Mucosa of rectum (tissue), 2 donors: ENCODE measurements around the gene STH.

Source experiments
- H3K27ac ChIP-seq, 2 donors: one replicate each; pipeline ENCODE4 v1.7.0; 2013; ENCODE audit warnings: inconsistent platforms in 2 of 2, low read depth in 2 of 2, low read length in 2 of 2
- H3K27me3 ChIP-seq, 2 donors: one replicate each; pipeline ENCODE4 v1.7.0; 2013; ENCODE audit warnings: low read length in 2 of 2; ENCODE audit not compliant: control insufficient read depth in 2 of 2, insufficient read depth in 2 of 2
- H3K36me3 ChIP-seq, 2 donors: one replicate each; pipeline ENCODE4 v1.7.0; 2013; ENCODE audit warnings: low read length in 2 of 2; ENCODE audit not compliant: control insufficient read depth in 2 of 2, insufficient read depth in 2 of 2
- H3K4me1 ChIP-seq, 2 donors: one replicate each; pipeline ENCODE4 v1.7.0; 2013; ENCODE audit warnings: low read length in 2 of 2, mild to moderate bottlenecking in 1 of 2; ENCODE audit not compliant: control insufficient read depth in 2 of 2, insufficient read depth in 2 of 2
- H3K4me3 ChIP-seq, 2 donors: one replicate each; pipeline ENCODE4 v1.7.0; 2013; ENCODE audit warnings: low read length in 2 of 2
- H3K9ac ChIP-seq, 2 donors: one replicate each; pipeline ENCODE4 v1.7.0; 2013; ENCODE audit warnings: low read length in 2 of 2, low read depth in 1 of 2, mild to moderate bottlenecking in 1 of 2
- H3K9me3 ChIP-seq, 2 donors: one replicate each; pipeline ENCODE4 v1.7.0; 2013; ENCODE audit warnings: low read length in 2 of 2; ENCODE audit not compliant: control insufficient read depth in 2 of 2
- donor health status: healthy.
- donor health status: Normal muscosa, but diverticular disease.

Gene STH

GRCh38 chr17:46039592-46040186 lies 40.6 kb downstream of the STH start:
- H3K36me3 ChIP-seq: peaks cover 56 to 65% of the 10 kb centered on the region in 2 donors

GRCh38 chr17:46042246-46042645 lies 43.2 kb downstream of the STH start:
- H3K27ac ChIP-seq: no peak overlapping the region
- no peaks in the 10 kb centered on the region for H3K9me3 ChIP-seq
- H3K27me3 ChIP-seq: no peaks in the 10 kb centered on the region
- peaks cover 40 to 56% of the 10 kb centered on the region in 2 donors for H3K36me3 ChIP-seq
- H3K9ac ChIP-seq: no peak overlapping the region
- H3K4me3 ChIP-seq: no peak overlapping the region
- H3K4me1 ChIP-seq: peaks cover 16 to 25% of the 10 kb centered on the region in 2 donors

More at GRCh38 chr17:46039592-46040186, 40.6 kb downstream of the STH start:
- no peak overlapping the region for H3K9ac ChIP-seq
- no peaks in the 10 kb centered on the region for H3K27me3 ChIP-seq
- peaks cover 16 to 25% of the 10 kb centered on the region in 2 donors for H3K4me1 ChIP-seq
- H3K4me3 ChIP-seq: no peak overlapping the region
- no peaks in the 10 kb centered on the region for H3K9me3 ChIP-seq
- H3K27ac ChIP-seq: no peak overlapping the region

- H3K4me3 ChIP-seq: no peak overlapping the region
- no peaks in the 10 kb centered on the region for H3K27me3 ChIP-seq
- no peak overlapping the region for H3K9ac ChIP-seq
- H3K4me1 ChIP-seq: peaks cover 16 to 25% of the 10 kb centered on the region in 2 donors
- H3K9me3 ChIP-seq: no peaks in the 10 kb centered on the region
- peak overlapping the region; percentile 18 to 66 for H3K27ac ChIP-seq
- H3K36me3 ChIP-seq: peaks cover 35 to 56% of the 10 kb centered on the region in 2 donors
Measured at GRCh38 chr17:46042925-46043324, 43.9 kb downstream of the STH start.

- H3K27ac ChIP-seq: peak overlapping the region; percentile 18 to 66
- no peaks in the 10 kb centered on the region for H3K9me3 ChIP-seq
- peaks cover 32 to 54% of the 10 kb centered on the region in 2 donors for H3K36me3 ChIP-seq
- peaks cover 16 to 25% of the 10 kb centered on the region in 2 donors for H3K4me1 ChIP-seq
- no peaks in the 10 kb centered on the region for H3K27me3 ChIP-seq
- H3K9ac ChIP-seq: no peak overlapping the region
- no peak overlapping the region for H3K4me3 ChIP-seq
Measured at GRCh38 chr17:46043606-46044005, 44.6 kb downstream of the STH start.

- H3K9me3 ChIP-seq: no peaks in the 10 kb centered on the region
- no peaks in the 10 kb centered on the region for H3K27me3 ChIP-seq
- peak overlapping the region; percentile 54 to 66 for H3K27ac ChIP-seq
- peaks cover 28 to 51% of the 10 kb centered on the region in 2 donors for H3K36me3 ChIP-seq
- peak overlapping the region in 1 of 2 donors; percentile 23 for H3K4me3 ChIP-seq
- H3K9ac ChIP-seq: no peak overlapping the region
- H3K4me1 ChIP-seq: peaks cover 16 to 25% of the 10 kb centered on the region in 2 donors
Measured at GRCh38 chr17:46044286-46044928, 45.4 kb downstream of the STH start.

- no peak overlapping the region for H3K27ac ChIP-seq
- no peaks in the 10 kb centered on the region for H3K27me3 ChIP-seq
- H3K9ac ChIP-seq: no peak overlapping the region
- peaks cover 27 to 51% of the 10 kb centered on the region in 2 donors for H3K36me3 ChIP-seq
- peaks cover 16 to 25% of the 10 kb centered on the region in 2 donors for H3K4me1 ChIP-seq
- H3K4me3 ChIP-seq: no peak overlapping the region
- no peaks in the 10 kb centered on the region for H3K9me3 ChIP-seq
Measured at GRCh38 chr17:46044989-46045388, 45.9 kb downstream of the STH start.

GRCh38 chr17:46045639-46046038 lies 46.6 kb downstream of the STH start:
- Histone ChIP-seq H3K4me3 (no peak overlapping the region), H3K27ac (no peak overlapping the region), H3K9me3 (no peaks in the 10 kb centered on the region), H3K4me1 (peaks cover 16 to 25% of the 10 kb centered on the region in 2 donors), H3K36me3 (peaks cover 30 to 50% of the 10 kb centered on the region in 2 donors), H3K27me3 (no peaks in the 10 kb centered on the region), H3K9ac (no peak overlapping the region)

- H3K36me3 ChIP-seq: peaks cover 30 to 50% of the 10 kb centered on the region in 2 donors
- no peak overlapping the region for H3K27ac ChIP-seq
- H3K4me3 ChIP-seq: no peak overlapping the region
- no peak overlapping the region for H3K9ac ChIP-seq
- H3K9me3 ChIP-seq: no peaks in the 10 kb centered on the region
- H3K4me1 ChIP-seq: peaks cover 16 to 25% of the 10 kb centered on the region in 2 donors
- H3K27me3 ChIP-seq: no peaks in the 10 kb centered on the region
Measured at GRCh38 chr17:46046957-46047356, 47.9 kb downstream of the STH start.

GRCh38 chr17:46047398-46047797 lies 48.3 kb downstream of the STH start:
- no peak overlapping the region for H3K27ac ChIP-seq
- H3K9me3 ChIP-seq: no peaks in the 10 kb centered on the region
- peaks cover 13 to 24% of the 10 kb centered on the region in 2 donors for H3K4me1 ChIP-seq
- H3K9ac ChIP-seq: no peak overlapping the region
- H3K36me3 ChIP-seq: peaks cover 30 to 47% of the 10 kb centered on the region in 2 donors
- H3K4me3 ChIP-seq: no peak overlapping the region
- no peaks in the 10 kb centered on the region for H3K27me3 ChIP-seq

- H3K9ac ChIP-seq: no peak overlapping the region
Measured at GRCh38 chr17:46047856-46048255, 48.8 kb downstream of the STH start.

More at GRCh38 chr17:46047856-46048255, 48.8 kb downstream of the STH start:
- H3K9me3 ChIP-seq: no peaks in the 10 kb centered on the region
- no peaks in the 10 kb centered on the region for H3K27me3 ChIP-seq
- no peak overlapping the region for H3K4me3 ChIP-seq
- H3K36me3 ChIP-seq: peaks cover 30 to 46% of the 10 kb centered on the region in 2 donors
- H3K4me1 ChIP-seq: peaks cover 9 to 21% of the 10 kb centered on the region in 2 donors
- H3K27ac ChIP-seq: no peak overlapping the region
